DMS153 treated with DMSO at 0.1 percent for 48 hours (cell line): ENCODE measurements around the gene NKAIN2.
"Not testable (repeated sequence)": the region's sequence is repeated elsewhere in the genome, so short reads cannot be mapped to it uniquely, and the experiment has no call there.

Source experiments
- DNase-seq: peaks from one replicate; lab custom pipeline; 2025; ENCODE audit not compliant: unreplicated experiment; lab: John Stamatoyannopoulos, UW

Gene NKAIN2

DNA sequence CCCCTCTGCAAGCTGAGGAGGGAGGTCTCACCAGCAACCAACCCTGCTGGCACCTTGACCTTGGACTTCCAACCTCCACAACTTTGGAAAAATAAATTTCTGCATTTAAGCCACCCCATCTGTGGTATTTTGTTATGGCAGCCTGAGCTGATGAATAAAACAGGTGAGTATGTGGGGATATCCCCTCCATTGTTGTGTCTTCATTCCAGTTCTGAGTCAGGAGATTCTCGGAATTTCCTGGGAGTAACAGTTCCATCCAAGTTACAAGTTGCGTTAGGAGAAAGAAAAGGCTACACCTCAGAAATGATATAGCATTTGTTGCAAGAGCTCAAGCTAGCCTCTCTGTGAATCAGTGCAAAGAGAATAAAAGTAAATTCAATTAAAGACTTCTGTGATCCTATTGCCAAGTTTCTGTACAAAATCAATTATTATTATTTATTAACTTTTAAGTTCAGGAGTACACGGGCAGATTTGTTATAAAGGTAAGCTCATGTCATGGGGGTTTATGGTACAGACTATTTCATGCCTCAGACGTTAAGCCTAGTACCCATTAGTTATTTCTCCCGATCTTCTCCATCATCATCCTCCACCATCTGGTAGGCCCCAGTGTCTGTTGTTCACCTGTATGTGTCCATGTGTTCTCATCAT lies 153.0 kb downstream of the NKAIN2 start:
- no peak for DNase-seq

DNA sequence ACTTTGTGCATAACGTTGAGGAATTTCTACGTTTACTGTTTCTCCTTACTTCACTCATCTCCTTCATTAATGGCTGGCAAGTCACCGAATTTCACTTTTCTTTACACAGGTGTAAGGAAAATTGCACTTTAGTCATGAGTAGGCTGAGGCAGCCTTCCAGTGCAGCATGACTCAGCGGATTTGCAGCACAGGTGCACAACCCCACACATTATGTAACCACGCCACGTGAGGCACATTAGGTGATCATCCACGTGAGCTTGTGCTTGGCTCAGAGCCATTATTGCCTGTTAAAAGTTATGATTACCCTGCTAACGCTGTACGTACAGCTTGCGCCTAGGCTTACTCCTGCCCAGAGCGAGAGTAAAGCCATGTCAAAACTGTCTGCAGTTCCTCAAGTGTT lies 158.8 kb downstream of the NKAIN2 start:
- peak; percentile 92 for DNase-seq

DNA sequence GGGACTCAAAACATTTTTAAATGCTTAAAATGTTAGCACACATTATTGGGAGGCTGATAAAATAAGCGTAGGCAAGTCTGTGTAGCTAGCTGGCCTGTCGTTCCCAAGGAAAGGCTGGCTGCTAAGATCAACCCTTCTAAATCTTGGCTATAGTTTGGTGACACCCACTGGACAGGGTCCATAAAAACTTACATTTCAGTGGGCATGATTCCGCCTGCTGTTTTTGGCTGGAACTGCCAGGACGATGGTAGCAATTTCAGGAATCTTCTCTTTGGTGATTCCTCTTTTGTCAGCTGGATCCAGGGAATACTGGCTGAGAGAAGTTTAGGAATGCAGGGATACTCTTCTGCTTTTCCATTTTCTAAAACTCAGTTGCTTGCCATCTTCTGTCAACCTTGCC lies 162.2 kb downstream of the NKAIN2 start:
- DNase-seq = no peak

DNA sequence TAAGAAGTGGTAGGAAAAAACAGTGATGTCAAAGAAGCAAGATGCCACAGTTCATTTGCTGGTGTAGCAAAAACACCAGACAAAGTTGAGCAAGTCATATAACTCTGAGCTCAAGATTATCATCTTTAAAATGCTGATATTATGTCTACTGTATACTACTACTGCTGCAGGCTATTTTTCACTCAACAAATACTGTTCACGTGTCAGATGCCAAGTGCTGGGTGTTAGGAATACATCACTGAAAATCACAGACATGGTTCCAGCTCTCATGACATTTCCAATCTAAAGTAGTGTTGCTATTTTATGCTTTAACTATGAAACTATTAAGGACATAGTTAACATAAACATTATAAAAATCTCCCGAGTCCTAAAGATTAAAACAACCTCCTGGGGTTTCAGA lies 163.0 kb downstream of the NKAIN2 start:
- DNase-seq = no peak

DNA sequence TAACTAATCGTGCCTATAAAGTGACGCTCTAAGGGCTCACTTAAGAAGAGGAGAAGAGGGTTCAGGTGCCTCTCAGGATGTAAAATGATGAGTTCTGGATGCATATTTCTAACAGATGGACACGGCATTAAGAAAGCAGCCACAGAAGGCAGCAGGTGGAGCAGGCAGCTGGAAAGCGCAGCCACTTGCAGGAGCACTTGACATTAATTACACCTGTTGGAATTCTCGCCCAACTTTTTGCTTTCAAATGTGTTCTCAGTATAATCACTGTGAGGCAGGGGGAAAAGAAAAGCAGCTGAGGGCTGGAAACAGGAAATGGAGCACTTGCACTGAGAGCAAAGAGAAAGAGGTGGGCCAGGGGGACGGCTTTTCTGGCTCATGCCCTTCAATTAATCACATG lies 164.2 kb downstream of the NKAIN2 start:
- DNase-seq = peak; percentile 80

DNA sequence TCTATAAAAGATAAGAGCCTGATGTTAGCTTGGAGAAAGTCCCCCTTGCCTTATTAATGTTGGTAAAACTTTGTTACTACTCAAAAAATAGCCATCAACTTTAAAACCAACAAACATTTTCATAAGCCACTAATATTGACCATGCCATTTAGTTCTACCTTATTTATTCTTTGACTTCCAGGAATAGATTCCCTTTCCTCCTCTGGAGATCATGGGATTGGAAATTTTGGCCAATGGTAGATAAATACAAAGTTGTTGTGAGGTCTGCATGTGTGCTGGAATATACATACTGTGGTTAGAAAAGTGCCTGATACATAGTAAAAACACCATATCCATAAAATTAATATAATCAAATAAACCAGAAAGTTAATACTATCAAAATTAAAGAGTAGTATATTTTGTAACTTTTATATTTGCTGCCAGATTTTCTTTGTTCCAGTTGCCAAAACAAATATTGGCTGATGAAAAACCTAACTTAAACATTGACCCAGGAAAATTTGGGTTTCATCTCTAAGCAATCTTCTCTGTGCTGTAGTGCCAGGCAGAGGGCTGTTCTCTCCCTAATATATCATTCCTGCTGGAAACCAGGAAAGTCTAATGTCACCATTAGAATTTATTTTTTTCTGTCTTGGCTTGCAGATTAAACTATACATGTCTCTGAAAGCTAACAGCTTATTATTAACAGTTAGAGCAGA lies 169.1 kb downstream of the NKAIN2 start:
- no peak for DNase-seq

DNA sequence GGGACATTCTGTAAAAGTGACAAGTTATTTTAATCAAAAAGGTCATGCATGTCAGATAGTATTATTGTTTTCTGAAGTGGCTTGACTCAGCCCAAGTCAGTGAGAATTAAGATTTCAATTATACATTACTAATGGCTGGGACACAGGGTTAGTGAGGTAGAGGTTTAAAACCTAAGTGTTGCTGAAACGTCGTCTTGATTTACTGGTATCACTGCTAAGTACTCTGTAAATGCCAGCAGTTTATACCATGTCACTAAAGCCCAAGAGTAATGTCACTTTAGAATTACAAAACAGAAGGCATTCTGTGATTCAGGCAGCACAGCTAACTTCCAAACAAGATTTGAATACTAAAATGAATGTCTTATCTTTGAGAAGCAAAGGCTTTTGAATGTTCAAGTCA lies 176.6 kb downstream of the NKAIN2 start:
- no peak for DNase-seq

DNA sequence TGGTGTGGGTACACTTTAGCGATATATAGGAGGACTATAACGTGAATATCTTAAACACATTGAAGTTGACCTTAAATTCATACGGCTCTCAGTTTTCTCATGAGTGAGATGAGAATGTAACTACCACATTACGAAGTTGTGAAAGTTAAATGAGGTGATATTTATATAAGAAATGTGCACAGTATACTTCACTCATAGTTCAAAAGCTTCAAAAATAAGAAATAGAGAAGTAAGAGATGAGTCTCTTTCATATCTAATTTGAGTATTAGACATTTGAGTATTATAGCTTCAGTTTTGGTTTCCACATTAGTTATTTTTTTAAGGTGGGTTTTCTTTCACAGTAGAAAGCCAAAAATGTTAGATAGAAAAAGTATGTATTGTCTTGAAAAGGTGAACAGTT lies 183.3 kb downstream of the NKAIN2 start:
- no peak for DNase-seq

DNA sequence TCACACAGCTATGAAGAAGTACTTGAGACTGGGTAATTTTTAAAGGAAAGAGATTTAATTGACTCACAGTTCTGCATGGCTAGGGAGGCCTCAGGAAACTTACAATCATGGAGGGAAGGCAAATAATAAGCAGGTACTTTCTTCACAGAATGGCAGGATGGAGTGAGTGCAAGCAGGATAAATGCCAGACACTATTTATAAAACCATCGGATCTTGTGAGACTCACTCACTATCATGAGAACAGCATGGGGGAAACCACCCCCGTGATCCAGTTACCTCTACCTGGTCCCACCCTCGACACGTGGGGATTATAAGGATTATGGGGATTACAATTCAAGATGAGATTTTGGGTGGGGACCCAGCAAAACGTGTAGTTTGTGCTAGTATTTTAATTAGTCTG lies 186.3 kb downstream of the NKAIN2 start:
- DNase-seq = not testable (repeated sequence)

DNA sequence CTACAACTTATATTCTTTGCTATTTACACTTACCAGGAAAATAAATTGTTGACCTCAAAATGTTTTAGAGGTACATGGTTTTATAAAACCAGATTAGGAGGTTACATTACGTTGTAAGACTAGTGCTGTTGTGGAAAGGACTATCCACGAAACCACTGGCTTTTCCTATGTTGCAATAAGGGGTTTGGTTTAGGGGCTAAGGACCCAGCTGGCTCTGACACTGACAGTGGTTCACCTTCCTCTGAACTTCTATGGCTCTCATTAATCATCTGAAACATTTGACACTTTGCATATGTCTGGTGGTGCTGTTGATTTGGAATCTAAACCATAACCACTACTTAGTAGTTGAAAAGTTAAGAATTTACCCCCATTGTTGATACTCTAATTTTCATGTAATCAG lies 186.7 kb downstream of the NKAIN2 start:
- DNase-seq = no peak

DNA sequence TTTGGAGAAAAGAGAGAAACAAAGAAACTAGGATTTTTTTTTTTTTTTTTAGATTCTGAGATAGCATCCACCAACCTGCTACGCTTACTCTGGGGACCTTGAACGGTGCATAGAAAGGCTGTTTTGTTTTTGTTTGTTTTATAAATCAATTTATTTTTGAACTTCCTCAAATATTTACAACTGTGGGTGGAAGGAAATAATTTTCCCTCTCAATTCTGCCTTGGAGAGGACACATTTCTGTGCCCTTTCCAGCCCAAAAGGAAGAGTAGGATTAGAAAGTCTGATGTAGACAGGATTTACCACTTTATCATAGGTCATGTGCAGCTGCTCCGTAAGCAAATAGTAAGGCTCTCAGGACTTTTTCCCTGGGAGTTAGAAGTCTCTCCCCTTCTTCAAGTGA lies 190.5 kb downstream of the NKAIN2 start:
- DNase-seq = no peak

DNA sequence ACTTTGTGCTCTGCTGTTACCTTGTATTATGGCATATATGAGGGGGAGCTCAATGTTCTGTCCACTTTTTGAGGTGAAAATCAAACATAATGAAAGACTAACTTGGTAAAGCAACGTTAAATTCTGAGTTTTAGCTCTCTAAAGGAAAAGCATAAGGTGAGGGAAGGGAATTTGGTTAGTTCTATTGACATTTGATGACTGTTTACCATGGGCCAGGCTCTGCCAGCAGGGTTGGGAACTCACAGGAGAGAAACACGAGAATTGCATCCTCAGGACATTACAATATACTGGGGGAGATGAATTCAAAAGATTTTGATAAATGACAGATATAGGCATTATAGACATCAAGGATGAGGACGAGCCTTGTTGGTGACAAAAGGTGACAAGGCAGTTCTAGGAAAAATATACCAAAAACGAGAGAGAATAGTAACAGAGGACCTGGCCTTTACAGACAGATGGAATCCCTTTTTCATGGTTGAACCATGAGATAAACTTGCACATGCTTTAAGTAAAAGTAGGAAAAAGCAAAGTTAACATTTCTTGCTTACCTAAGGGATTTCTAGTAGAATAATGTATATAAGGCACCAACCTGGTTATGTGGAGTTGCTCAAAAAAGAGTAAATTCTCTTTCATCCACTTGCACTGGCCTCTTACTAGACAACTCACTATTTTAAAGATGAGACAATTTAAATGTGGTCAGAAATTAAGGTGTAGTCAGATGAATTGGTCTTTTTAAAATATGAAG lies 191.4 kb downstream of the NKAIN2 start:
- peak; percentile 55 for DNase-seq

DNA sequence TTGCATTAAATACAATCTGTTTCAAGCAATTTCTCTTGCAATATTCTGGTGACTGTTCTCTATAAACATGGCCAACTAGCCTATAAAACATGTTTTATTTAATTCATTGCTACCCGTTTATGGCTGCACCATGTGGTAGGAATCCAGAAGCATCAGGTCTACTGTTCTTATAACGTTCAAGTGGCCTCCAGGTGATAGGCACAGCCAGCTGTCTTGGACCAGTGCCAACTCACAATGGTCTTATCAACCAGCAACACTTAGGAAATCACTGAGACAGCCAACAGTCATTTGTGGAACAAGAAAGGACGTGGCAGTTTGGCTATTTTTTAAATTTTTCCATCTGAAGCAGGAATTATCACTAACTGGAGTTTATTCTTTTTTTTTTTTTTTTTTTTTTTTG lies 193.6 kb downstream of the NKAIN2 start:
- DNase-seq = peak; percentile 89

DNA sequence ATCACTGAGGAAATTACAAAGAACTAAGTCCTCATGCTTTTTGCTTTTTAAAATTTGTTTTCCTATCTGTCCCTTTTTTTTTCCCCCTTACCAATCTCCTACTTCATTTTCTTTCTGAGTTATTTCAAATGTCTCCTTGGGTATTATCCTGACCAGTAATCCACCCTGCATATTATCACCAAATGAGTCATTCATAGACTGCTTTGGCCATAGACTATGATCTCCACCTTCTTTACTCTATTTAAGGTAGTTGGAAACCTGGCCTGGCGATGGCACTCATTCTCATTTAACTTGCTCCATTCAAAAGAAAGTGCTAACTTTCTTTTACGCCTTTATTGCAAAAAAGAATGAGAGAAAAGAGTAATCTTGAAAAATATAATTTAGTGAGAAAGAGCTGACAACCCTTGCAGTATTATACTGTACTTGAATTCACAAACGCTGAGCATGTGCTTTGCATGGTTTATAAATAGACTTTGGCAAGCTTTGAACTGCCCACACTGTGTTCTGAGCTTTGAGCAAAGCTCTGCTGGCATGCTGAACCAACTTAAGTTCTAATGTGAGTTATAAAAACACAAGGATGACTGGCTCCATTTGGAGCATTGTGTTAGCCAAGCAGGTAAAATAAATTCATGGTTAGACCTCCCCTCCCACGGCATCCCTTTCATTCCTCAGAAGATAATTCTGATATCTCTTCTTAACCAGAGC lies 198.9 kb downstream of the NKAIN2 start:
- DNase-seq = no peak

DNA sequence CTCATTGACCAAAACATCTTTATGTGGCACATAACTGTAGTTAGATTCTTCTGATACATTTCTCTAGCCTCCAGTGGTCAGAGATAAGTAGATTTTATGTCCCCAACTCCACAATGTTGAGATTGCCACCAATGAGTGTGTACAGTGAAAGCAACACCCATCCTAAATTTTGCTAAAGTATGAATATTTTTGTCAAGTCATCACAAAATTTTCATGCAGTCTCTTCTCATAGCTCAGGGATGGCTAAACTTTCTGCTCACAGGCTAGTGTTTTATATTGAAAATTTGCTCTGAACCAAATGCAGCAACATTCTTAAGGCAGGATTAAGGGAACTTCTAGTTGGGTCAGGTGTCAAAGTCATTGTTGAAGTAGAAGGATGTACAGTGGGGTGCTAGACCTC lies 203.6 kb downstream of the NKAIN2 start:
- no peak for DNase-seq

DNA sequence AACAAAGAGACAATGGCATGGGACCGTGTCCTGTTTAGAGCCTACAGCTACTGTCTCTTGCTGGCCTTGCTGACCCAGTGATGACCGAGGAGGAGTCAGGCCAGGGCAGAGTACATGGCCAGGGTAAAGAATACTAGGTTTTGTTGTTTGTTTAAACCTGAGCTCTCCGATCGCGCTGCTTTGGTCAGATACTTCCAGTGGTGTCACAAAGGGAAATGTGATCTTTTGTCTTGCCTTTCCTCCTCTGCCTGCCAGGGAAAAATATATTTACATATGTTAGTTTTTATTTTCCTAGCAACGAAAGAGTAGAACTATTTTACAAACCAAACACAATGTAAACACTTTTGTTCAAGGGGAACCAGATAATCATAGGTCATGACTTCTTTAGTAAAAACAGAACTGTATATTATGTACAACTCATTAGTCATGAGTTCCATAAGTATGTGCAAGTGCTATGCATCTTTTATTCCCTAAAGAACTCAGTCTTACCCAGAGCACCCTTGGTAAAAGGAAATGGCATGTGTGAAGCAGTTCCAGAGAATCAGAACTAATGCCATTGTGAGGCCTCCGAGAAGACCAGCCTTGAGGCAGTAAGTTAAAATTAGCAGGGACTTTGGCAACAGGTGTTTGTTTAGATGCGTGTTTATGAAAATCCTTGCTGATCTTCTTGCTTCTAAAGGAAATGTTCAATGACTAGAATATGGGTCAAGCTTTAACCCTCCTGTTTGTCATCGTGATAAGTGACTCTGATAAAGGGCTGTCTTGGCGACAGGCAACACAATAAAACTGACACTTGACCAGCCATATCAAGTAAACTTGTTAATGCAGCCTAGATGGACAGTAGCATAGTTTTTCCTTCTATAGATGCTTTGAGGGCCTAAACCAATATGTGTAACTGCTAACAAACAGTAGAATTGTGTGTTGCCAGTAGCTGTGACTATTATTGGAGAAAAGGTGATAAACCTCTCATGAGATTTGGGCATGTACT lies 204.6 kb downstream of the NKAIN2 start:
- peak; percentile 73 for DNase-seq

DNA sequence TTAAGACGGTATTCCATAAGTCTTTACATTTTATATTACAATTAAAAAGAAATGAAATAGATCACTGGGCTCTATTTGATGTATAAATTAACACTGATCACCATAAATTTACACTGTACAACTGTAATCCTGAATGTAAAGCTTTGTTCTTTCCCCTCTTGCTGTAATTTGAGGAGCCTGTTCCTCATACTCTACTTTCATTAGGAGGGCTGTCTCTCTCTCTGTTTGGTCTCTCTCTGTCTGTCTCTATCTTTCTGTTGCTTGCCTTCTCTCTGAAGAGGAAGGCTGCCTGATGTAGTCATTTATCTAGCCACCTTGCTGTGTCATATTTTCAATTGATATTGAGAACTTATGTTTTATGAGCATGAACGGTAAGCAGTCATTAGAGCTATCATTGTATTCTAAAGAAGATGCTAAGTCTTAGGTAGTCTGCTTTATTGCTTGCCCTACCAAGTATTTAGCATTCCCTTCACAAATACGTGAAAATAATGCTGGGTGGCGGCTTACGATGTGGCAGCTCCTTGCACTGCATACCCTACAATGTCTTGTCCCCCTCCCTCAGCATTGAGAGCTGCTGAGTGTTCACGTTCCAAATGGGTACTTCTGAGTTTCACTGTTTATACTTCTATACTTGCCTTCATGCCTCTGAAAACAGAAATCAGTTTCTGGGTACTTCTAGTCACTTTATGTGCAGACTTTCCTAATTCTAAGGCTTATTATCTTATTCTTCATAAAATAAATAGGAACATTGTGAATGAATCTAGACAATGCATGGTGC lies 205.5 kb downstream of the NKAIN2 start:
- DNase-seq = no peak

DNA sequence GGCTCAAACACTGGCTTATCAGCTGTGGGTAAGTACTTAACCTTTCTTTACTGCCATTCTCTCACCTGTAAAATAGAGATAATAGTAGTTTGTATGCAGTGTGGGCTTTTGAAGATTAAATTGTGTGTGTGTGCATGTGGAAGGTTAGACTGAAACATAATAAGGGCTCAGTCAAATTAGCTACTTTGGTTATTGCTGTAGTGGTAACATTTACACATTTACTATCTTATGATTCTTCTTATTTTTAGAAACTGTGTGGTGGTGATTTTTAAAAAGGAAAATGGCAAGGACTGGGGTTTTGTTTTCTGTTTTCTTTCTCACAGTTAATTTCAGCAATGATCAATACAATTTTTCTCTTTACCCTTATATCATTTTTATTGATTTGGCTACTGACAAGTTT lies 206.9 kb downstream of the NKAIN2 start:
- no peak for DNase-seq

DNA sequence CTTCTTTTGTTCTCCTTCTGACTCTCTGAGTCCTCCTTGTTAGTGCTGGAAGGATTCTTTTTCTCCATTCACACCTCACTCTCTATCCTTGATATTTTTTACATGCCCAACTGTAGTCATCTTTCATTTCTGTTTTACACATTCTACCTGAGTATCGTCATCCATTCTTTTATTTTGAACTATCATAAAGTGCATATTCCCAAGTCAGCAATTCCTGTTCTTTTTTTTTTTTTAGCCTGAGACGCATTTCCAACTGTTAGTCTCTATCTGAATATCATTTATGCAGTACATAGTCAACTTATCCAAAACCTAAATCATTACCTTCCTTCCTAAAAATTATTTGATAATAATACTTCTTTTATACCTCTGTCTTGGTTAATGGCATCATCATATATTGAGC lies 207.5 kb downstream of the NKAIN2 start:
- no peak for DNase-seq

DNA sequence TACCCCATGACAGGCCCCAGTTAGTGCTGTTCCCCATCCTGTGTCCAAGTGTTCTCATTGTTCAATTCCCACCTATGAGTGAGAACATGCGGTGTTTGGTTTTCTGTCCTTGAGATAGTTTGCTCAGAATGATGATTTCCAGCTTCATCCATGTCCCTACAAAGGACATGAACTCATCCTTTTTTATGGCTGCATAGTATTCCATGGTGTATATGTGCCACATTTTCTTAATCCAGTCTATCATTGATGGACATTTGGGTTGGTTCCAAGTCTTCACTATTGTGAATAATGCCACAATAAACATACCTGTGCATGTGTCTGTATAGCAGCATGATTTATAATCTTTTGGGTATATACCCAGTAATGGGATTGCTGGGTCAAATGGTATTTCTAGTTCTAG lies 218.4 kb downstream of the NKAIN2 start:
- DNase-seq = not testable (repeated sequence)
